GM21723 (cell line): Measurements from ENCODE around the gene SLC2A10.

ENCODE experiments used
- ATAC-seq: cut with Tn5 transposase; IDR thresholded peaks from one replicate; pipeline ENCODE4 v1.9.1; 2021; ENCODE audit warnings: mild to moderate bottlenecking, moderate library complexity; ENCODE audit not compliant: unreplicated experiment

The SLC2A10 gene

DNA sequence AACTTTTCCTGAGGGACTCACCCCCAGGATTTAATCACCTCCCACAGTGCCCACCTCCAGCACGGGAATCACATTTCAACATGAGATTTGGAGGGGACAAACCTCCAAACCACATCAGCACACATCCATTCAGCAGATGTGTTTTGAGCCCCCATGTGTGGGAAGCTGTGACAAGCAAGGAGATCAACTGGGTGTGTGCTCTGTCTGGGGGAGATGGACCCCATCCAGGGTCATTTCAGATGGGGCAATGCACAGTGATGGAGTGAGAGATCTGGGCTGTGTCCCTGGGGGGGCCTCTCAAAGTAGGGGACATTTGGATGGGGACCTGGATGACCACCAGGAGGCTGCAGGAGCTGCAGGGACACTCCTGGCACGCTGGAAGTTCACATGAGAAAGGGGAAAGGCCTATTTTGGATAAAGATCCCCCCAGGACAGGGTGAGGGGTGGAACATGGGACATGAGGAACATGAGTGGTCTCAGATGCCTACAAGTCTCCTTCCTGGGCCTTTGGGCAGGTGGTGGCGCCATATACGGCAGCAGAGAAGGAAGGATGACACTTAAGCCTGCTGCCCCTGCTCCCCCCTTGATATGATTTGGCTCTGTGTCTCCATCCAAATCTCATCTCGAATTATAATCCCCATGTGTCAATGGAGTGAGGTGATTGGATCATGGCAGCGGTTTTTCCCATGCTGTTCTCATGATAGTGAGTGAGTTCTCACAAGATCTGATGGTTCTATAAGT is 49.6 kb downstream of the SLC2A10 start:
- no peak for ATAC-seq

DNA sequence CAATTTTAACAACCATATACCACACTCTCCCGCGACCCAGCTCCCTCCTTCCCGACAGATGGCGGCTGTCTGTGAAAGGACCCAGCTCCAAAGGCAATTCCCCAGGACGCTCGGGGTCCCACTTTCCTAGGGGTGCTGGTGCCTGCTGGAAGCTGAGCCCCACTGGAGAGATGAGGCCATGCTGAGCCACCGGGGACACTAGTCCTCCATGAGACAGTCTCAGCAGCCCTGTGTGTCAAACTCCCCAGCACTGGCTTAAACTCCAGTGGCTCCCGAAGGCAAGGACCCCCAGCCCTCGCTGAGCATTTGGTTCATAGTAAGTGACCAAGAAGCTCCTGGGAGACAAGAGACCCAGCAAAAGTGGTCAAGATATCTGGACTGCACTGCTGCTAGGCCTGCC is 52.1 kb downstream of the SLC2A10 start:
- no peak for ATAC-seq

DNA sequence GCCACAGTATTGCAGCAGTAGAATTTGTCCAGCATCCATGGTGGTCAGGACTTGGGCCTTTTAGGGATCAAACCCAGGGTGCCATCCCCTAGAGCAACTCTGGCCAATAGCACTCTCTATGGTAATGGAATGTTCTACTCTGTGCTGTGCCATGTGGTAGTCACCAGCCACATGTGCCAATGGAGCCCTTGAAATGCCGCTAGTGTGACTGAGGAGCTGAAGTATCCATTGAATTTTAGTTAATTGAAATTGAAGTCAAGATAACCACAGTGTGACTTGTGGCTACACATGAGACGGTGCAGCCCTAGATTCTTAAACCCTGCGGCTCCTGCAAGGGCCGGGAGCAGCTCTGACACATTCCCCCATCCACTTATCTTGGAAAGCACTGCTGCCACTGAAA is 54.6 kb downstream of the SLC2A10 start:
- ATAC-seq, result no peak

DNA sequence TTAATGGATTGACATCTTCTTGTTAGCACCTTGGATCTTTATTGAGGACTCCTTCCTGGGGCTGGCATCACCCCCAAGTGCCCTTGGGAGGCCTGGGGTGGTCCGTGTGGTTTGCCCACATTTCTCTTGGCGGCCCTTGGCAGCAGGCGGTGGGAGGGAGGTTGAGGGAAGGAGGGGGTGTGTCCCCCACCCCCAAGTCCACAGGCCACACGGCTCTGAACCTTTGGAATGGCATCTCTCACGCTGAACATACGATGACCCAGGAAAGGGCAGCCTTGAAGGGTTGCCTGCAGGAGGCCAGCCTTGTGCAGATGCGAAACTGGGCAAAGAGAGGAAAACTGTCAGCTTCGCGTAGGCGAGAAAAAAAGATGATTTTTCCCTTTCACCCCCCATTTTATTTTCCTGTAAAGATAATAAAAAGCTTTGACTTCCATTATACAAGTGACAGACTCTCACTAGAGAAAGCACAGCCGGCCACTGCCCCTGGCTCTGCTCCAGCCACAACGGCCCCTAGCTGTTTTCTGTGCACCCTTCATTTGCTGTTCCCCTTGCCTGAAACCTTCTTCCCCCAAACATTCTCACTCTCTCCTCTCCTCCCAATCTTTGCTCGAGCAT is 56.2 kb downstream of the SLC2A10 start:
- no peak for ATAC-seq

DNA sequence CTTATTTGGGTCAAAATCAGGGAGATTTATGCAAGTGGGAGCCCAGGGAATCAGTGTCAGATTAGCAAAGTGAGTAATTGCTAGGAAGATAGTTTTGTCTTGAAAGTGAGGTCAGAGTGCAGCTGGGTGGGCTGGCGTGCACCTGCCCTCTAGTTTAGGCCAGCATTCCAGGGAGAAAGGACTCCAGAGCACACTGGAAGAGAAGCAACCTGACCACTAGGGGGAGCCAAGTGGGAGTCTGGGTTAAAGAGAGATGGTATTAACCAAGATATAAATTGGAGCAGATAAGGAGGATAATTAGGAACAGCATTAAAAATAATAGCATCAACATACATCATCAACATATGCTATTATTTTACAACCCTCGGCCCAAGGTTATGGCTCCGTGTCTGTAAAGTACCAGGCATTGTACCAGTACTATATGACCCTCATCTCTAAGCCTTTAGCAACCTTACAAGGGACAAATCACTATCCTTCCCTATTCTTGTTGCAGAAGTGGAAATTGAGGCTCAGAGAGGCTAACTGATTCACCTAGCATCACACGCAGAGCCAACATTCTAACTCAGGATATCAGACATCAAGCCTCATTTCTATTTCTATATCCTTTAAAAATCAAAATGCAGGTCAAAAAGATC is 57.8 kb downstream of the SLC2A10 start:
- ATAC-seq, result no peak

DNA sequence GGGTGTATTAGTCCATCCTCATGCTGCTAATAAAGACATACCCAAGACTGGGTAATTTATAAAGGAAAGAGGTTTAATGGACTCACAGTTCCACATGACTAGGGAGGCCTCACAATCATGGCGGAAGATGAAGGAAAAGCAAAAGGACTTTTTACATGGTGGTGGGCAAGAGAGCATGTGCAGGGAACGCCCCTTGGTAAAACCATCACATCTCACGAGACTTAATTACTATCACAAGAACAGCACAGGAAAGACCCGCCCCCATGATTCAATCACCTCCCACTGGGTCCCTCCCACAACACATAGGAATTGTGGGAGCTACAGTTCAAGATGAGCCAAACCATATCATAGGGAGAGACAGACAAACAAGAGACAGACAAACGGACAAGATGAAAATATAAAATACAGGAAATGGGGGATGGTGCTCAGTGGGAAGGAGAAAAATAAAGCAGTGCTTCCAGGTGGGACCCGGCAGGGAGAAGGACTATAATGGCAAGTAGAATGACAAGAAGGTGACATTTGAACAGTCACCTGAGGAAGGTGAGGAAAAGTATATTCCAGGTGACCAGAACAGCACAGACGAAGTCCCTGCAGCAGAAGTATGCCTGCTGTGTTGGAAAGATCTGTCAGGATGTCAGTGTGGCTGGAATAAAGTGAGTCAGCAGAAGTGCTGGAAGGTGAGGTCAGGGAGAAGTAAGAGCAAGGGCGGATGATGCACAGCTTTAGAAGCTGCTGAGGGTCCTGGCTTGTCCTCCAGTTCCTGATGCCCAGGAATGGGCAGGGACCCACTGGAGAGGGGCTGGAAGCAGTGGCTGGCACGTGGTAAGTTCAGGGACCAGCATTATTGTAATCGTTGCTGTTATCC is 61.1 kb downstream of the SLC2A10 start:
- no peak for ATAC-seq

DNA sequence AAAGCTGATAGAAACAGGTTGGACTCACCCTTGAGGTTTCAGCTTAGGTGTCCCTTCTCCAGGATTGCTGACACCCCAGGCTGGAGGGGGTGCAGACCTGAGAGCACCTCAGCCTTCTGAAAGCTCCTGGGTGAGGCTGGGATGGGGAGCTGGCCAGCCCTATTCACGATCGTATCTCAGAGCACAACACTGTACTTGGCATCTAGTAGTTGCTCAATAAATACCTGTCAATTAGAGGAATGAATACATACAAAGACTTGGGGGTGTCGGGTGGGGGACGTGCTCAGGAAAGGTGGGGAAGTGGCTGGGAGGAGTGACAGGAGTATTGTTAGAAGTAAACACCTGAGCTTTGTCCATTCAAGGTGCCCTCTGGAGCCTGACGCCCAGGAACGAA is 61.7 kb downstream of the SLC2A10 start:
- no peak for ATAC-seq

DNA sequence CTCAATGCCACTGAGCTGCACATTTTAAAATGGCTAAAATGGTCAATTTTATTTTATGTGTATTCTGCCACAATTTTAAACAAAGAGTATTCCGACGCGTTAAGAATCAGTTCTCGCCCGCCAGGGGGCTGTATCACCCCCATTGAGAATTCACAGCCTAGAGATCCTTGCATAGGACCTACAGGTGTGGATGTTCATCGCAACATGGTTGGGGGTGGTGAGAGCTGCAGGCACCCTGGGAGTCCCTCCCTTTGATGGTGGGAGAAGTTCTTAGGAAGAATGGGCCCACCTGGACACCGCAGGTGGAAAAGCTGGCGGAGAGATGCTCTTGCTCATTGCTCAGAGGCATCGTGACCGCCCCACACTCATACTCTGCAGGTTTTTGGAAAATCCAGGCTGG is 63.5 kb downstream of the SLC2A10 start:
- no peak for ATAC-seq

DNA sequence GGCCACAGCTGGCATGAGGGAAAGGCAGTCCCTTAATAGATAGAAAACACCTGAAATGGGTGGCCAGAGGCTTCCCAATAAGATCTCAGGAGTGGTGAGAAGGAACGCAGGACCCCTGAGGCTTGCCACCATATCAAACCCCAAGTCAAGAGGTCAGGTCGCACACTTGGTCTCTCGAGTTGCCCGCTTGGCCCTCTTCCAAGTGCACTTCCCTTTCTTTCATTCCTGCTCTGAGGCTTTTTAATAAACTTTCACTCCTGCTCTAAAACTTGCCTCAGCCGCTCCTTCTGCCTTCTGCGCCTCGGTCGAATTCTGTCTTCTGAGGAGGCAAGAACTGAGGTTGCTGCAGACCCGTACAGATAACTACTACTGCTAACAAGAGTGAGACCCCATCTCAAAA is 64.2 kb downstream of the SLC2A10 start:
- no peak for ATAC-seq

DNA sequence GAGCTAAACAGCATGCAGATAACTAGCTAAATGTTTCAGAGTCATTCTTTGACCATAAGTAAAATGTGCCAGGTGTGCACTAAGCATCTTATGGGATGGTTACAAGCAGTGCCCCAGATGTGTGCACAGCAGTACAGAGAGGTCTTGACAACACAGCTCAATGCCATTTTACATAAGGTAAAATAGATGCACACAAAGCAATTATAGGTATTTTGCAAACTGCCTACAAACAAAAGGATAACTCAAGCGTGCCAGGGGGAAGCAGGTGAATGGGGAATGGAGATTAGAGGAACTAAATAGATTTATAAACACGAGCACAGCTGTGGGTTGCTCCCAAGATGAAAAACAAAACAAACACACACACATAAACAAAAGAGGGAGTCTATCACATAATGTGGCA is 64.8 kb downstream of the SLC2A10 start:
- ATAC-seq, result no peak

DNA sequence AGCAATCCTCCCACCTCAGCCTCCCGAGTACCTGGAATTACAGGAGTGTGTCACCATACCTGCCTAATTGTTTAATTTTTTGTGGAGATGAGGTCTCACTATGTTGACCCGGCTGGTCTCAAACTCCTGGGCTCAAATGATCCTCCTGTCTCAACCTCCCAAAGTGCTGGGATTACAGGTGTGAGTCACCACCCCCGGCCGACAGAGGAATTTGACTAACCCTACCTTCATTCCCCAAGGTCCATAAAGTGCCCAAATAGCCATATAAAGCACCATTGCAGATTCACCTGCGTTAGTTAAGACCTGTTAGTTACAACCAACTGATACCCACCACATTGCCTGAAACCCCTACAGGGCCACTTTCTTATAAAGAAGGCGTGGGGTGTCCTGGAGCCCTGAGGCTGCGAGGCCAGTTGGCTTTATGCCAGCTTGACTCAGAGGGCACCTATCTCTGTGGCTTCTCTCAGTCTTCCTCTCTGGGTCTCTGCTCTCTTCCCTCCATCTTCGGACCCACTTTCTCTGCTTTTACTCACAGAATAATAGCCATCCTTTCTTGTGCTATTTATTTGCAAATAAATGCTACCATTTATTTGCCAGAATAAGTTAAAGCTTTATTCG is 65.6 kb downstream of the SLC2A10 start:
- ATAC-seq, result no peak

DNA sequence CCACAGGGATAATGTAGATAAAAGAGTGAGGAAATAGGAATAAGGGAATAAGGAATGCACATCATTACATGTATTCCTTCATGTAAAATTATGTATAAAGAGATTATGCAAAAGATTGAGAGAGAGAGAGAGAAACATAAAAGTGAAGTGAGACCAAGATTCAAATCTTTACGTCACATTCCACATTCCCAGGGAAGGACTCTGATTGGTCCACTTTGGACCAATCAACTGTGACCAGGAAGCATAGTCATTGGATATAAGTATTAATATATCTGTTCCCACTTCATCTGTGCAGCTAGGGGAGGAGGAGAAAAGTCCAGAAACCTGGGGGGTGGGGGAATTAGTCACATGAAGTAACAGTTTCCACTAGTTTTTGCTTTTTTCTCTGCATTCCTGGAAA is 66.4 kb downstream of the SLC2A10 start:
- no peak for ATAC-seq

DNA sequence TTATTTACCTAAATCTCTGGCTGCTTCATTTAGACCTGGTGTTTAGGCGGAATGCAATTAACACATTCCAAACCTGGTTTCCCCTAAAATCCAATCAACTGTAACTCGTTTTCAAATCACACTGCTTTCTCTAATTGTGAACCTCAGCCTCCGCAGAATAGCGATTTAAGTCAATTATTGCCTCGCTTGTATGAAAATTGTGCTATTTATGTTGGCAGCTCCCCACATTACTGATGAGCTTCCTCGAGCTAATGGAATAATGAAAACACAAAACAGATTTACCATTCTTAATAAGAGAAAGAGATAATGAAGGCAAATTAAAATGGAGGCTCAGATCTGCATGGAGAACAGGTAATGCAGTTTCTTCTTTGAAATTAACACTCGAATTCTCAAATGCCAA is 67.9 kb downstream of the SLC2A10 start:
- no peak for ATAC-seq

DNA sequence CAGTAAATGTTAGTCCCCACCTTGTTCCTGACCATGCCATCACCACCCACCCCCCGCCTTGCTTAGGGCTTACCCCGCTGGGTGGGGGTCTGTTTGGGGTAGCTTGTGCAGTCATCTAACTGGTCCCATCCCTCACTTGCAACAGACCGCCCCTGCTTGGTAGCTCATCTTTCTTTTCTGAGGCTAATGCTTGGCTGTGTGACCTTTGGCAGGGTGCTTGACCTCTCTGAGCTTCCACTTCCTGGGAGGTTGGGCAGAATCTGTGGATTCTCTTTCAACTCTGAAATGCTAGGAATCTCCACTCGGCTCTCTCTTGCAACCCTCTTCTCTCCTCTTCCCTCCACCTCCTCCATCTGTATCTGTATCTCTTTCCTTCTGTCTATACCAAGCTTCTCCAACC is 70.4 kb downstream of the SLC2A10 start:
- no peak for ATAC-seq

DNA sequence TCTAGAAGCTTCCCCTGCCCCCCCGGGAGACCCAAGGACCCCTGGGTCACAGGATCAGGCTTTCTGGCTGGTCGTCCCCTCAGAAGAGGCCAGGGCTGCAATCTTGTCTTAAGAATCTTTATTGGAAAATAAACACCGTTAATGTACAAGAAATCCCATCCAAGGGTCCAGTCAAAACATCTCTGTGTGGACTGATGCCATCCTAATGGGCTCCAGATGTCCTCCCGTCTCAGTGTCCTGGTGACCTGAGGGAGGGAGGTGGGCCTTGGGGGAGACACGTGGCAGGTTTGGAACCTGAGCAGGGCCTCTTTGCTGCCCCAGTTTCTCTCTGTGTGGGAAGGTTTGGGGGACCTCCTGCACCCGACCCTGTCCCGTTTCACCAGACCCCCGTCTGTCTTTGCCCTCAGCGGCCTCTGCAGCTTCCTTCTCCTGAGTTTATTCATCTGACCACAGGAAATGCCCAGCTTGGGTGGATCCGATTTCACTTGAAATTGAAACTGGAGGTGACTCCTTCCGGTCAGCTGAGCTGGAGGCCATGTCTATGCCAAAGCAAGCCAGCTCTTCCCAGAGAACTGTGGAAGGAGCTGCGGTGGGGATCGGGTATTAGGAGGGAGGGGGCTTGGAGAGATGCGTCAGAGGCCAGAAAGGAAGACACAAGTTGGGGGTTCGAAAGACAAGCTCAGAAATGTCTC is 75.1 kb downstream of the SLC2A10 start:
- no peak for ATAC-seq
